GM23338 (cell line): ENCODE data around the gene MTR. TPM values are rescaled to one million over a fixed set of nuclear protein-coding genes. Genes with fewer than 3 reads are reported as not detected.

ENCODE experiments used
- ATAC-seq: fragments of 200-7000 bp; cut with Tn5 transposase; 3 replicates; pipeline ENCODE4 v1.9.1; 2020
- DNase-seq: peaks from one replicate; pipeline ENCODE4 v3.0.0-alpha.2; 2015; ENCODE audit warnings: low spot score
- H2AFZ ChIP-seq: fragments of 200-600 bp; sonication (generic); 2 replicates; pipeline ENCODE4 v1.8.0; 2016; ENCODE audit warnings: antibody characterized with exemption, mild to moderate bottlenecking, moderate library complexity
- H3F3A ChIP-seq: fragments of 200-600 bp; sonication (generic); replicated peaks from 2 replicates; pipeline ENCODE4 v1.8.0; 2017; ENCODE audit warnings: antibody characterized with exemption, mixed run types, low read depth
- H3K27ac ChIP-seq: fragments of 200-600 bp; sonication (generic); 2 replicates; pipeline ENCODE4 v1.6.1; 2016; ENCODE audit warnings: low read depth
- H3K27me3 ChIP-seq: fragments of 200-600 bp; sonication (generic); 2 replicates; pipeline ENCODE4 v1.8.0; 2016; ENCODE audit warnings: mild to moderate bottlenecking, mixed run types, moderate library complexity; ENCODE audit not compliant: insufficient read depth
- H3K36me3 ChIP-seq: fragments of 200-600 bp; sonication (generic); 2 replicates; pipeline ENCODE4 v1.8.0; 2016; ENCODE audit warnings: mild to moderate bottlenecking; ENCODE audit not compliant: insufficient read depth
- H3K4me1 ChIP-seq: fragments of 200-600 bp; sonication (generic); 2 replicates; pipeline ENCODE4 v1.8.0; 2016; ENCODE audit warnings: mild to moderate bottlenecking, moderate library complexity; ENCODE audit not compliant: insufficient read depth
- H3K4me2 ChIP-seq: fragments of 200-600 bp; sonication (generic); 2 replicates; pipeline ENCODE4 v1.7.1; 2017; ENCODE audit warnings: mixed run types
- H3K4me3 ChIP-seq: fragments of 200-600 bp; sonication (generic); 2 replicates; pipeline ENCODE4 v1.6.1; 2016; ENCODE audit warnings: mixed run types
- H3K79me2 ChIP-seq: fragments of 200-600 bp; sonication (generic); replicated peaks from 2 replicates; pipeline ENCODE4 v1.8.0; 2017; ENCODE audit warnings: mild to moderate bottlenecking; ENCODE audit not compliant: insufficient read depth
- H3K9me2 ChIP-seq: fragments of 200-600 bp; sonication (generic); 2 replicates; pipeline ENCODE4 v1.8.0; 2017; ENCODE audit not compliant: insufficient read depth
- H4K20me1 ChIP-seq: fragments of 200-600 bp; sonication (generic); replicated peaks from 2 replicates; pipeline ENCODE4 v1.8.0; 2017; ENCODE audit warnings: mild to moderate bottlenecking; ENCODE audit not compliant: insufficient read depth
- H3K27ac Mint-ChIP-seq: 2 replicates; pipeline ENCODE4 v1.8.0; 2020; ENCODE audit warnings: inconsistent platforms, mild to moderate bottlenecking, moderate library complexity, mixed read lengths
- H3K27me3 Mint-ChIP-seq: 3 replicates; pipeline ENCODE4 v1.8.0; 2022; ENCODE audit warnings: low read depth, mild to moderate bottlenecking, moderate library complexity, mixed read lengths, inconsistent platforms; ENCODE audit not compliant: insufficient read depth, poor library complexity
- H3K36me3 Mint-ChIP-seq: 3 replicates; pipeline ENCODE4 v1.8.0; 2021; ENCODE audit warnings: low read depth, mild to moderate bottlenecking, inconsistent platforms, moderate library complexity, mixed read lengths
- H3K4me1 Mint-ChIP-seq: 3 replicates; pipeline ENCODE4 v1.8.0; 2020; ENCODE audit warnings: mild to moderate bottlenecking, inconsistent platforms, mixed read lengths
- H3K4me3 Mint-ChIP-seq: 3 replicates; pipeline ENCODE4 v1.8.0; 2021; ENCODE audit warnings: moderate library complexity, mild to moderate bottlenecking, inconsistent platforms, mixed read lengths
- H3K9me3 Mint-ChIP-seq: 3 replicates; pipeline ENCODE4 v1.8.0; 2020; ENCODE audit warnings: moderate library complexity, mild to moderate bottlenecking, inconsistent platforms, mixed read lengths
- EZH2phosphoT487 ChIP-seq: fragments of 200-600 bp; sonication (generic); IDR thresholded peaks from one replicate; pipeline ENCODE4 v1.8.1; 2018; ENCODE audit warnings: antibody characterized with exemption; ENCODE audit not compliant: unreplicated experiment
- NANOG ChIP-seq: IDR thresholded peaks from 2 replicates; pipeline ENCODE4 v1.6.1; 2016; ENCODE audit warnings: antibody characterized with exemption, borderline replicate concordance
- ZNF331 ChIP-seq: fragments of 250-450 bp; sonication (Bioruptor Pico); IDR thresholded peaks from 2 replicates; pipeline ENCODE4 v1.5.0; 2020; ENCODE audit warnings: low read depth, mild to moderate bottlenecking, moderate library complexity
- polyA plus RNA-seq: library from polyadenylated mRNA; unstranded; fragments of >200 nt; fragmentation: Nextera tagmentation; extraction: Ambion mirVana; gene quantifications from 2 replicates; pipeline ENCODE4 v1.2.1, GENCODE V29; 2016
- total RNA-seq: library from RNA; depleted of rRNA; stranded (reverse); fragments of >200 nt; shearing (Covaris generic); gene quantifications from 2 replicates; pipeline ENCODE4 v1.2.3, GENCODE V29; 2014
- TF ChIP-seq, protein P1 (sequence below): IDR thresholded peaks from one replicate; pipeline ENCODE4 v1.6.1; 2018; ENCODE audit warnings: antibody characterized with exemption; ENCODE audit not compliant: unreplicated experiment
- TF ChIP-seq, protein P2 (sequence below): fragments of 250-450 bp; sonication (Bioruptor Pico); IDR thresholded peaks from 2 replicates; pipeline ENCODE4 v1.5.0; 2020; ENCODE audit warnings: mild to moderate bottlenecking, moderate library complexity
- TF ChIP-seq, protein P3 (sequence below), 2 experiments: fragments of 200-600 bp in 1 of 2; sonication (generic) in 1 of 2; conservative IDR thresholded peaks; 2 replicates each; pipeline versions ENCODE4 v1.5.1 to v1.6.1; 2016 to 2017; ENCODE audit warnings: antibody characterized with exemption in 2 of 2, low read depth in 2 of 2, mild to moderate bottlenecking in 2 of 2, moderate library complexity in 1 of 2
- TF ChIP-seq, protein P4 (sequence below): IDR thresholded peaks from 2 replicates; pipeline ENCODE4 v1.6.1; 2016; ENCODE audit warnings: antibody characterized with exemption

The MTR gene
- total and polyA plus RNA-seq, 2 experiments from 2014 or later, result 6.4 to 20.0 TPM

DNA sequence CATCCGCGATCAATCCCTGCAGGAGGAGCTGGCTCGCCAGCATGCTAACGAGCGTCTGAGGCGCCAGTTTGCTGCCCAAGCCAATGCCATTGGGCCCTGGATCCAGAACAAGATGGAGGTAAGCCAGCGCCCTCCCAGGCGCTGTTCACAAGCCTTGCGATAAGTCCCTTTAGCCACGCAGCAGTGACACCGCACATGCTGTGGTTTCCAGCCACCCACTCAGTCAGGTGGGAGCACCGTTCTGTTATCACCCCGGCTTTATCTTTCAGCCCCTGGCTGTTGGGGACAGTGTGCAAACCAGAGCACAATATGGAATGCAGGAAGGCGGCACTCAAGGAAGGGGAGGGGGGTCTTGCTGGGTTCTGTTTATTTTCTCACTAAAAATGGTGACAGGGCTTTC lies 41.1 kb upstream of the MTR start (continued):
- TF ChIP-seq, protein P1, sequence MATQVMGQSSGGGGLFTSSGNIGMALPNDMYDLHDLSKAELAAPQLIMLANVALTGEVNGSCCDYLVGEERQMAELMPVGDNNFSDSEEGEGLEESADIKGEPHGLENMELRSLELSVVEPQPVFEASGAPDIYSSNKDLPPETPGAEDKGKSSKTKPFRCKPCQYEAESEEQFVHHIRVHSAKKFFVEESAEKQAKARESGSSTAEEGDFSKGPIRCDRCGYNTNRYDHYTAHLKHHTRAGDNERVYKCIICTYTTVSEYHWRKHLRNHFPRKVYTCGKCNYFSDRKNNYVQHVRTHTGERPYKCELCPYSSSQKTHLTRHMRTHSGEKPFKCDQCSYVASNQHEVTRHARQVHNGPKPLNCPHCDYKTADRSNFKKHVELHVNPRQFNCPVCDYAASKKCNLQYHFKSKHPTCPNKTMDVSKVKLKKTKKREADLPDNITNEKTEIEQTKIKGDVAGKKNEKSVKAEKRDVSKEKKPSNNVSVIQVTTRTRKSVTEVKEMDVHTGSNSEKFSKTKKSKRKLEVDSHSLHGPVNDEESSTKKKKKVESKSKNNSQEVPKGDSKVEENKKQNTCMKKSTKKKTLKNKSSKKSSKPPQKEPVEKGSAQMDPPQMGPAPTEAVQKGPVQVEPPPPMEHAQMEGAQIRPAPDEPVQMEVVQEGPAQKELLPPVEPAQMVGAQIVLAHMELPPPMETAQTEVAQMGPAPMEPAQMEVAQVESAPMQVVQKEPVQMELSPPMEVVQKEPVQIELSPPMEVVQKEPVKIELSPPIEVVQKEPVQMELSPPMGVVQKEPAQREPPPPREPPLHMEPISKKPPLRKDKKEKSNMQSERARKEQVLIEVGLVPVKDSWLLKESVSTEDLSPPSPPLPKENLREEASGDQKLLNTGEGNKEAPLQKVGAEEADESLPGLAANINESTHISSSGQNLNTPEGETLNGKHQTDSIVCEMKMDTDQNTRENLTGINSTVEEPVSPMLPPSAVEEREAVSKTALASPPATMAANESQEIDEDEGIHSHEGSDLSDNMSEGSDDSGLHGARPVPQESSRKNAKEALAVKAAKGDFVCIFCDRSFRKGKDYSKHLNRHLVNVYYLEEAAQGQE, result no peak
- TF ChIP-seq, protein P2, sequence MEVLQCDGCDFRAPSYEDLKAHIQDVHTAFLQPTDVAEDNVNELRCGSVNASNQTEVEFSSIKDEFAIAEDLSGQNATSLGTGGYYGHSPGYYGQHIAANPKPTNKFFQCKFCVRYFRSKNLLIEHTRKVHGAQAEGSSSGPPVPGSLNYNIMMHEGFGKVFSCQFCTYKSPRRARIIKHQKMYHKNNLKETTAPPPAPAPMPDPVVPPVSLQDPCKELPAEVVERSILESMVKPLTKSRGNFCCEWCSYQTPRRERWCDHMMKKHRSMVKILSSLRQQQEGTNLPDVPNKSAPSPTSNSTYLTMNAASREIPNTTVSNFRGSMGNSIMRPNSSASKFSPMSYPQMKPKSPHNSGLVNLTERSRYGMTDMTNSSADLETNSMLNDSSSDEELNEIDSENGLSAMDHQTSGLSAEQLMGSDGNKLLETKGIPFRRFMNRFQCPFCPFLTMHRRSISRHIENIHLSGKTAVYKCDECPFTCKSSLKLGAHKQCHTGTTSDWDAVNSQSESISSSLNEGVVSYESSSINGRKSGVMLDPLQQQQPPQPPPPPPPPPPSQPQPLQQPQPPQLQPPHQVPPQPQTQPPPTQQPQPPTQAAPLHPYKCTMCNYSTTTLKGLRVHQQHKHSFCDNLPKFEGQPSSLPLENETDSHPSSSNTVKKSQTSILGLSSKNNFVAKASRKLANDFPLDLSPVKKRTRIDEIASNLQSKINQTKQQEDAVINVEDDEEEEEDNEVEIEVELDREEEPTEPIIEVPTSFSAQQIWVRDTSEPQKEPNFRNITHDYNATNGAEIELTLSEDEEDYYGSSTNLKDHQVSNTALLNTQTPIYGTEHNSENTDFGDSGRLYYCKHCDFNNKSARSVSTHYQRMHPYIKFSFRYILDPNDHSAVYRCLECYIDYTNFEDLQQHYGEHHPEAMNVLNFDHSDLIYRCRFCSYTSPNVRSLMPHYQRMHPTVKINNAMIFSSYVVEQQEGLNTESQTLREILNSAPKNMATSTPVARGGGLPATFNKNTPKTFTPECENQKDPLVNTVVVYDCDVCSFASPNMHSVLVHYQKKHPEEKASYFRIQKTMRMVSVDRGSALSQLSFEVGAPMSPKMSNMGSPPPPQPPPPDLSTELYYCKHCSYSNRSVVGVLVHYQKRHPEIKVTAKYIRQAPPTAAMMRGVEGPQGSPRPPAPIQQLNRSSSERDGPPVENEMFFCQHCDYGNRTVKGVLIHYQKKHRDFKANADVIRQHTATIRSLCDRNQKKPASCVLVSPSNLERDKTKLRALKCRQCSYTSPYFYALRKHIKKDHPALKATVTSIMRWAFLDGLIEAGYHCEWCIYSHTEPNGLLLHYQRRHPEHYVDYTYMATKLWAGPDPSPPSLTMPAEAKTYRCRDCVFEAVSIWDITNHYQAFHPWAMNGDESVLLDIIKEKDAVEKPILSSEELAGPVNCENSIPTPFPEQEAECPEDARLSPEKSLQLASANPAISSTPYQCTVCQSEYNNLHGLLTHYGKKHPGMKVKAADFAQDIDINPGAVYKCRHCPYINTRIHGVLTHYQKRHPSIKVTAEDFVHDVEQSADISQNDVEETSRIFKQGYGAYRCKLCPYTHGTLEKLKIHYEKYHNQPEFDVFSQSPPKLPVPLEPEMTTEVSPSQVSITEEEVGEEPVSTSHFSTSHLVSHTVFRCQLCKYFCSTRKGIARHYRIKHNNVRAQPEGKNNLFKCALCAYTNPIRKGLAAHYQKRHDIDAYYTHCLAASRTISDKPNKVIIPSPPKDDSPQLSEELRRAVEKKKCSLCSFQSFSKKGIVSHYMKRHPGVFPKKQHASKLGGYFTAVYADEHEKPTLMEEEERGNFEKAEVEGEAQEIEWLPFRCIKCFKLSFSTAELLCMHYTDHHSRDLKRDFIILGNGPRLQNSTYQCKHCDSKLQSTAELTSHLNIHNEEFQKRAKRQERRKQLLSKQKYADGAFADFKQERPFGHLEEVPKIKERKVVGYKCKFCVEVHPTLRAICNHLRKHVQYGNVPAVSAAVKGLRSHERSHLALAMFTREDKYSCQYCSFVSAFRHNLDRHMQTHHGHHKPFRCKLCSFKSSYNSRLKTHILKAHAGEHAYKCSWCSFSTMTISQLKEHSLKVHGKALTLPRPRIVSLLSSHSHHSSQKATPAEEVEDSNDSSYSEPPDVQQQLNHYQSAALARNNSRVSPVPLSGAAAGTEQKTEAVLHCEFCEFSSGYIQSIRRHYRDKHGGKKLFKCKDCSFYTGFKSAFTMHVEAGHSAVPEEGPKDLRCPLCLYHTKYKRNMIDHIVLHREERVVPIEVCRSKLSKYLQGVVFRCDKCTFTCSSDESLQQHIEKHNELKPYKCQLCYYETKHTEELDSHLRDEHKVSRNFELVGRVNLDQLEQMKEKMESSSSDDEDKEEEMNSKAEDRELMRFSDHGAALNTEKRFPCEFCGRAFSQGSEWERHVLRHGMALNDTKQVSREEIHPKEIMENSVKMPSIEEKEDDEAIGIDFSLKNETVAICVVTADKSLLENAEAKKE (CRISPR knock-in tag), result no peak

DNA sequence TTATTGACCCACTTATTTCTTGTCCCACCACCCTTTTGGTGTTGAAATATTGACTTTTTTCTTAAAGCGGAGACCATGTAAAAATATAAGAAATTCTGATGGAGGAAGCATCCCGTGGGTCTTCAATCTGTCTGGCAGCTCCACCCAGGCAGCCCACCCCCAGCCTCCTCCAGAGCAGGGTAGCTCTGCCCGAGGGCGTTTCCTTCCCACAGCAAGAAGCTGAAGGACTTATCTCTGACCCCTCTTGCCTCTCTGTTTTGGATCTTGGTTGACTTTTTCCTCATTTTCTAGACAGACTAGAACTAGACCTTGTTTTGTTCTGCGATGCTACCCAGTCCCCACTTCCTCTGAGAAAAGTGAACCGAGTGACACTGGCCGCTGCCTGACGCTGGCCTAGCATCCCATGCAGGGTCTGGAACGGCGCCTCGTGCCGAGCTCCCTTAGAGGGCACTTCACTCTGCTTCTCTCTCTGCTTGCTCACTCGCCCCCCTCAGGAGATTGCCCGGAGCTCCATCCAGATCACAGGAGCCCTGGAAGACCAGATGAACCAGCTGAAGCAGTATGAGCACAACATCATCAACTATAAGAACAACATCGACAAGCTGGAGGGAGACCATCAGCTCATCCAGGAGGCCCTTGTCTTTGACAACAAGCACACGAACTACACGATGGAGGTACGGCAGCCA lies 40.4 kb upstream of the MTR start:
- no peaks in the 10 kb centered on the region for H3K9me2 ChIP-seq
- no peaks in the 10 kb centered on the region for H3K4me1 ChIP-seq
- H3F3A ChIP-seq, result no peaks in the 10 kb centered on the region
- Mint-ChIP-seq H3K9me3 (no peaks in the 10 kb centered on the region), H3K4me3 (no peak overlapping the region), H3K27me3 (no peaks in the 10 kb centered on the region), H3K36me3 (0 out of 3 replicates have a peak, but pooled peaks cover 3% of the 10 kb centered on the region), H3K27ac (no peak overlapping the region), H3K4me1 (0 out of 3 replicates have a peak, but pooled peaks cover 2% of the 10 kb centered on the region)
- H3K27me3 ChIP-seq, result no peaks in the 10 kb centered on the region
- H3K4me3 ChIP-seq, result no peak overlapping the region
- no peaks in the 10 kb centered on the region for H3K79me2 ChIP-seq
- DNase-seq (no peak), ATAC-seq (no peak)
- H4K20me1 ChIP-seq, result 0 out of 2 replicates have a peak, but pooled peaks cover 3% of the 10 kb centered on the region
- no peaks in the 10 kb centered on the region for H3K36me3 ChIP-seq
- no peak overlapping the region for H3K27ac ChIP-seq
- H2AFZ ChIP-seq, result no peak overlapping the region
- no peak overlapping the region for H3K4me2 ChIP-seq
- TF ChIP-seq EZH2phosphoT487 (no peak), NANOG (no peak), ZNF331 (no peak)
- TF ChIP-seq, protein P3, sequence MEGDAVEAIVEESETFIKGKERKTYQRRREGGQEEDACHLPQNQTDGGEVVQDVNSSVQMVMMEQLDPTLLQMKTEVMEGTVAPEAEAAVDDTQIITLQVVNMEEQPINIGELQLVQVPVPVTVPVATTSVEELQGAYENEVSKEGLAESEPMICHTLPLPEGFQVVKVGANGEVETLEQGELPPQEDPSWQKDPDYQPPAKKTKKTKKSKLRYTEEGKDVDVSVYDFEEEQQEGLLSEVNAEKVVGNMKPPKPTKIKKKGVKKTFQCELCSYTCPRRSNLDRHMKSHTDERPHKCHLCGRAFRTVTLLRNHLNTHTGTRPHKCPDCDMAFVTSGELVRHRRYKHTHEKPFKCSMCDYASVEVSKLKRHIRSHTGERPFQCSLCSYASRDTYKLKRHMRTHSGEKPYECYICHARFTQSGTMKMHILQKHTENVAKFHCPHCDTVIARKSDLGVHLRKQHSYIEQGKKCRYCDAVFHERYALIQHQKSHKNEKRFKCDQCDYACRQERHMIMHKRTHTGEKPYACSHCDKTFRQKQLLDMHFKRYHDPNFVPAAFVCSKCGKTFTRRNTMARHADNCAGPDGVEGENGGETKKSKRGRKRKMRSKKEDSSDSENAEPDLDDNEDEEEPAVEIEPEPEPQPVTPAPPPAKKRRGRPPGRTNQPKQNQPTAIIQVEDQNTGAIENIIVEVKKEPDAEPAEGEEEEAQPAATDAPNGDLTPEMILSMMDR (conservative IDR thresholded peaks at IDR 0.05; ENCODE audit: low read depth in 2 of 2), result no peak
- TF ChIP-seq, protein P4, sequence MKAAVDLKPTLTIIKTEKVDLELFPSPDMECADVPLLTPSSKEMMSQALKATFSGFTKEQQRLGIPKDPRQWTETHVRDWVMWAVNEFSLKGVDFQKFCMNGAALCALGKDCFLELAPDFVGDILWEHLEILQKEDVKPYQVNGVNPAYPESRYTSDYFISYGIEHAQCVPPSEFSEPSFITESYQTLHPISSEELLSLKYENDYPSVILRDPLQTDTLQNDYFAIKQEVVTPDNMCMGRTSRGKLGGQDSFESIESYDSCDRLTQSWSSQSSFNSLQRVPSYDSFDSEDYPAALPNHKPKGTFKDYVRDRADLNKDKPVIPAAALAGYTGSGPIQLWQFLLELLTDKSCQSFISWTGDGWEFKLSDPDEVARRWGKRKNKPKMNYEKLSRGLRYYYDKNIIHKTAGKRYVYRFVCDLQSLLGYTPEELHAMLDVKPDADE, result no peak
